Body of pancreas (tissue), 4 donors: ENCODE measurements around the gene PRKAG2.

Experiments used
- POLR2A ChIP-seq, 3 donors: fragments of 450-650 bp; IDR thresholded peaks; one replicate each; pipeline ENCODE4 v1.6.1; 2016; ENCODE audit warnings: antibody characterized with exemption in 3 of 3, mild to moderate bottlenecking in 2 of 3
- TF ChIP-seq, protein P1 (sequence below), 7 experiments: fragments of 450-650 bp in 4 of 7; fragments of 200-600 bp in 3 of 7; sonication (generic) in 3 of 7; IDR thresholded peaks; one replicate each; pipeline ENCODE4 v1.5.1; 2016 to 2019; ENCODE audit warnings: antibody characterized with exemption in 7 of 7

DNA sequence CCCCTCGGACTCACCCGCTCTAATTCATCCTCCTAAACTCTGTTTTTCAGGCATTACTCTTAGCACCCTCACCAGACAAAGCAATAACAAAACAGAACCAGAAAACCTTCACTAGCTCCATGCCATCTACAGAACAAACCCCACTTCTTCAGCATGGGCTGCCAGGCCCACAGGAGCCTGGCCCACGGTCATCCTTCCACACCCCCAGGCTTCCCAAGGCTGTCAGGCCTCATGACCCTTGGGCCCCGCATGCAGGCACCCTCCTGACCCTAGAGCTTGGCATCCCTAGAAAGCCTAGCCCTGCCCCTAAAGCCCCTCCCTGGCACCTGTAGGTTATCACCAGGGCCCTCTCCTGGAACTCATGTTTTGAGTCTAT lies 59.6 kb downstream of the PRKAG2 start:
- TF ChIP-seq, protein P1, sequence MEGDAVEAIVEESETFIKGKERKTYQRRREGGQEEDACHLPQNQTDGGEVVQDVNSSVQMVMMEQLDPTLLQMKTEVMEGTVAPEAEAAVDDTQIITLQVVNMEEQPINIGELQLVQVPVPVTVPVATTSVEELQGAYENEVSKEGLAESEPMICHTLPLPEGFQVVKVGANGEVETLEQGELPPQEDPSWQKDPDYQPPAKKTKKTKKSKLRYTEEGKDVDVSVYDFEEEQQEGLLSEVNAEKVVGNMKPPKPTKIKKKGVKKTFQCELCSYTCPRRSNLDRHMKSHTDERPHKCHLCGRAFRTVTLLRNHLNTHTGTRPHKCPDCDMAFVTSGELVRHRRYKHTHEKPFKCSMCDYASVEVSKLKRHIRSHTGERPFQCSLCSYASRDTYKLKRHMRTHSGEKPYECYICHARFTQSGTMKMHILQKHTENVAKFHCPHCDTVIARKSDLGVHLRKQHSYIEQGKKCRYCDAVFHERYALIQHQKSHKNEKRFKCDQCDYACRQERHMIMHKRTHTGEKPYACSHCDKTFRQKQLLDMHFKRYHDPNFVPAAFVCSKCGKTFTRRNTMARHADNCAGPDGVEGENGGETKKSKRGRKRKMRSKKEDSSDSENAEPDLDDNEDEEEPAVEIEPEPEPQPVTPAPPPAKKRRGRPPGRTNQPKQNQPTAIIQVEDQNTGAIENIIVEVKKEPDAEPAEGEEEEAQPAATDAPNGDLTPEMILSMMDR (IDR thresholded peaks at IDR 0.05) = no peak
- TF ChIP-seq POLR2A (IDR thresholded peaks at IDR 0.05) = no peak
